HepG2 (cell line): Measurements from ENCODE around the gene NXPH1.

ENCODE experiments used
- POLR2A ChIP-seq, 2 experiments: IDR thresholded peaks; 2 replicates each; pipeline ENCODE4 v1.6.1; 2011; ENCODE audit warnings: low read depth in 2 of 2, low read length in 2 of 2, mild to moderate bottlenecking in 1 of 2, moderate library complexity in 1 of 2; ENCODE audit not compliant: insufficient read depth in 1 of 2
- POLR2AphosphoS2 ChIP-seq: IDR thresholded peaks from 2 replicates; pipeline ENCODE4 v1.6.1; 2011; ENCODE audit warnings: low read depth, low read length, improper control_type of control experiment
- SETDB1 ChIP-seq: sonication (generic); formaldehyde crosslinking; IDR thresholded peaks from 2 replicates; pipeline ENCODE4 v1.5.1; 2020; ENCODE audit warnings: missing genetic modification reagents, mild to moderate bottlenecking, borderline replicate concordance
- SP2 ChIP-seq: sonication (generic); formaldehyde crosslinking; IDR thresholded peaks from 2 replicates; pipeline ENCODE4 v1.5.1; 2020; ENCODE audit warnings: mild to moderate bottlenecking, missing genetic modification reagents
- TAF15 ChIP-seq: fragments of 200-400 bp; formaldehyde crosslinking; IDR thresholded peaks from one replicate; pipeline ENCODE4 v1.6.1; 2018; ENCODE audit warnings: mild to moderate bottlenecking, low read depth, low read length; ENCODE audit not compliant: poor library complexity, severe bottlenecking
- TARDBP ChIP-seq: sonication (generic); formaldehyde crosslinking; IDR thresholded peaks from 2 replicates; pipeline ENCODE4 v1.8.0; 2022; ENCODE audit warnings: mild to moderate bottlenecking, missing genetic modification reagents
- WIZ ChIP-seq: sonication (generic); formaldehyde crosslinking; IDR thresholded peaks from 2 replicates; pipeline ENCODE4 v1.5.1; 2020; ENCODE audit warnings: mild to moderate bottlenecking, missing genetic modification reagents
- ZBTB46 ChIP-seq: sonication (generic); formaldehyde crosslinking; IDR thresholded peaks from 2 replicates; pipeline ENCODE4 v1.4.0; 2020; ENCODE audit warnings: mild to moderate bottlenecking, missing genetic modification reagents, borderline replicate concordance
- ZKSCAN1 ChIP-seq: fragments of 150-350 bp; IDR thresholded peaks from 2 replicates; pipeline ENCODE4 v1.6.1; 2014; ENCODE audit warnings: low read length
- ZNF629 ChIP-seq: sonication (generic); formaldehyde crosslinking; conservative IDR thresholded peaks from 2 replicates; pipeline ENCODE4 v1.5.0; 2020; ENCODE audit warnings: missing genetic modification reagents
- ZNF784 ChIP-seq: sonication (generic); formaldehyde crosslinking; IDR thresholded peaks from 2 replicates; pipeline ENCODE4 v1.5.1; 2020; ENCODE audit warnings: missing genetic modification reagents, mild to moderate bottlenecking, borderline replicate concordance

DNA sequence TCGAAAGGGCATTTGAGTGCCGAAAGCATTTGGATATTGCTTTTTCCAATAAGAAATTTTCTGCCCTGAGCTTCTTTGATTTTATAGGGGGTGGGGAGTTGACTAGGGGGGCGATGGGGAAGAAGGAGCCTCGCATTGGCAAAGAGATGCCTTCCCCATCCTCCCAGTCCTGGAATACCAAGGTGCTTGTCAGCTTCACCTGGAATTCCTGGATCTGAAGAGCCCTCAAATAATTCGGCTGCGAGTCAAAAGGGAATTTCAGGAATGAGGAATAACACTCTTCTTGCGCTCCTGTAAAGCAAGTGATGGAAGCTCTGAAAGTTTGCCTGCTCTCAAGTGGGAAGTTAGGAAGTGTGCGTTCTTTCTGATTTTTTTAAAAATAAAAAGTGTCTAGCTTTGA is 7.3 kb downstream of the NXPH1 start:
- TF ChIP-seq ZNF629 (CRISPR knock-in tag), result no peak
- TF ChIP-seq ZNF784 (CRISPR knock-in tag), result no peak
- no peak for TF ChIP-seq TARDBP (CRISPR knock-in tag)
- no peak for TF ChIP-seq POLR2AphosphoS2
- no peak for TF ChIP-seq SETDB1 (CRISPR knock-in tag)
- TF ChIP-seq ZBTB46, result no peak
- TF ChIP-seq WIZ, result no peak
- TF ChIP-seq SP2 (CRISPR knock-in tag), result no peak
- TF ChIP-seq ZKSCAN1, result no peak
- TF ChIP-seq POLR2A (IDR thresholded peaks at IDR 0.05; ENCODE audit: insufficient read depth in 1 of 2, low read depth in 2 of 2, low read length in 2 of 2), result no peak
- no peak for TF ChIP-seq TAF15
